Nephron progenitor cell (in vitro differentiated cells): Measurements from ENCODE around the gene SHB.

ENCODE experiments used
- DNase-seq: peaks from one replicate; pipeline ENCODE4 v3.0.0; 2021
- H3K27ac Mint-ChIP-seq: 2 replicates; pipeline ENCODE4 v1.8.0; 2021; ENCODE audit warnings: mild to moderate bottlenecking, moderate library complexity, mixed read lengths
- H3K27me3 Mint-ChIP-seq: 2 replicates; pipeline ENCODE4 v1.8.0; 2021; ENCODE audit warnings: mild to moderate bottlenecking, low read depth, mixed read lengths; ENCODE audit not compliant: poor library complexity
- H3K36me3 Mint-ChIP-seq: 2 replicates; pipeline ENCODE4 v1.8.0; 2021; ENCODE audit warnings: low read depth, mixed read lengths
- H3K4me1 Mint-ChIP-seq: 2 replicates; pipeline ENCODE4 v1.8.0; 2021; ENCODE audit warnings: mixed read lengths
- H3K4me3 Mint-ChIP-seq: 2 replicates; pipeline ENCODE4 v1.8.0; 2021; ENCODE audit warnings: mild to moderate bottlenecking, moderate library complexity, mixed read lengths
- H3K9me3 Mint-ChIP-seq: 2 replicates; pipeline ENCODE4 v1.8.0; 2021; ENCODE audit warnings: mild to moderate bottlenecking, moderate library complexity, mixed read lengths
- TF ChIP-seq, protein P1 (sequence below): fragments of 200-600 bp; sonication (generic); IDR thresholded peaks from 2 replicates; pipeline ENCODE4 v1.5.0; 2021; ENCODE audit warnings: antibody characterized with exemption

Gene SHB

DNA sequence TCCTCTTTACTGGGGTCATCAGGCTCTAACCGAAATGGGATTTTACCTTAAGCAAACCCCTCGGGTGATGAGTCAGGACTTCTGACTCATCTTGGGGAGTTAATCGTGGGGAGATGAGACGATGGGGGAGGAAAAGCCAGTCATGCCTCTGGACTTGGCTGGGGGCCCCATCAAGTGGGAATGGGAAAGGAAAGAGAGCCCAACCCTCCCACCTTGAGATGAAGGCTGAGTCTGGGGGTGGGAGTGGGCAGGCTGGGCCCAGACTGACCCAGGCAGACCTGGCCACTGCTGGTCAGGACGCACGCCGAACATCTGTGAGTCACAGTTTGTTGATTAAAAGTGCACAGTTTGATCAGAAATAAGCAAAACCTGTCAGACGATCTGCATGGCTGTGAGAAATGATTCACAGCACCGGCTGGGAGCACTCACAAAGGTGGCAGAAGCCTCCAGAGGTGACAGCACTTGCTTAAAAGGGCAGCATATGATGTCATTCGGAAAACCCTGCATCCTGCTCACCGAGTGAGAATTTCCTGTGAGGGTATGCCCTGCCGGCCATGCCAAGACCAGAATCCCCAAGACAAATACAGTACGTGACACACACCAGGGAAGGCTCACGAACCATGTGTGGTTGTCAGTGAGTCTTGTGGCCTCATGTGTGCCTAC lies 115.1 kb downstream of the SHB start:
- Mint-ChIP-seq H3K9me3 (no peaks in the 10 kb centered on the region), H3K27me3 (peaks cover 4% of the 10 kb centered on the region), H3K4me1 (peaks cover 41% of the 10 kb centered on the region), H3K36me3 (peaks cover 27% of the 10 kb centered on the region), H3K27ac (no peak overlapping the region), H3K4me3 (no peak overlapping the region)
- DNase-seq = no peak
- TF ChIP-seq, protein P1, sequence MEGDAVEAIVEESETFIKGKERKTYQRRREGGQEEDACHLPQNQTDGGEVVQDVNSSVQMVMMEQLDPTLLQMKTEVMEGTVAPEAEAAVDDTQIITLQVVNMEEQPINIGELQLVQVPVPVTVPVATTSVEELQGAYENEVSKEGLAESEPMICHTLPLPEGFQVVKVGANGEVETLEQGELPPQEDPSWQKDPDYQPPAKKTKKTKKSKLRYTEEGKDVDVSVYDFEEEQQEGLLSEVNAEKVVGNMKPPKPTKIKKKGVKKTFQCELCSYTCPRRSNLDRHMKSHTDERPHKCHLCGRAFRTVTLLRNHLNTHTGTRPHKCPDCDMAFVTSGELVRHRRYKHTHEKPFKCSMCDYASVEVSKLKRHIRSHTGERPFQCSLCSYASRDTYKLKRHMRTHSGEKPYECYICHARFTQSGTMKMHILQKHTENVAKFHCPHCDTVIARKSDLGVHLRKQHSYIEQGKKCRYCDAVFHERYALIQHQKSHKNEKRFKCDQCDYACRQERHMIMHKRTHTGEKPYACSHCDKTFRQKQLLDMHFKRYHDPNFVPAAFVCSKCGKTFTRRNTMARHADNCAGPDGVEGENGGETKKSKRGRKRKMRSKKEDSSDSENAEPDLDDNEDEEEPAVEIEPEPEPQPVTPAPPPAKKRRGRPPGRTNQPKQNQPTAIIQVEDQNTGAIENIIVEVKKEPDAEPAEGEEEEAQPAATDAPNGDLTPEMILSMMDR = no peak

GRCh38 chr9:37953206-37953774 lies 115.7 kb downstream of the SHB start:
- H3K27me3 Mint-ChIP-seq = peaks cover 4% of the 10 kb centered on the region
- TF ChIP-seq, protein P1 = no peak
- H3K4me1 Mint-ChIP-seq = peaks cover 42% of the 10 kb centered on the region
- DNase-seq = no peak
- H3K9me3 Mint-ChIP-seq = no peaks in the 10 kb centered on the region
- H3K36me3 Mint-ChIP-seq = peaks cover 27% of the 10 kb centered on the region
- H3K27ac Mint-ChIP-seq = peak overlapping the region; percentile 91
- H3K4me3 Mint-ChIP-seq = no peak overlapping the region

GRCh38 chr9:37952731-37953130 lies 116.3 kb downstream of the SHB start:
- TF ChIP-seq, protein P1 = no peak
- peak overlapping the region; percentile 52 for H3K27ac Mint-ChIP-seq
- peaks cover 27% of the 10 kb centered on the region for H3K36me3 Mint-ChIP-seq
- no peak for DNase-seq
- peaks cover 4% of the 10 kb centered on the region for H3K27me3 Mint-ChIP-seq
- no peak overlapping the region for H3K4me3 Mint-ChIP-seq
- peaks cover 43% of the 10 kb centered on the region for H3K4me1 Mint-ChIP-seq
- H3K9me3 Mint-ChIP-seq = no peaks in the 10 kb centered on the region

DNA sequence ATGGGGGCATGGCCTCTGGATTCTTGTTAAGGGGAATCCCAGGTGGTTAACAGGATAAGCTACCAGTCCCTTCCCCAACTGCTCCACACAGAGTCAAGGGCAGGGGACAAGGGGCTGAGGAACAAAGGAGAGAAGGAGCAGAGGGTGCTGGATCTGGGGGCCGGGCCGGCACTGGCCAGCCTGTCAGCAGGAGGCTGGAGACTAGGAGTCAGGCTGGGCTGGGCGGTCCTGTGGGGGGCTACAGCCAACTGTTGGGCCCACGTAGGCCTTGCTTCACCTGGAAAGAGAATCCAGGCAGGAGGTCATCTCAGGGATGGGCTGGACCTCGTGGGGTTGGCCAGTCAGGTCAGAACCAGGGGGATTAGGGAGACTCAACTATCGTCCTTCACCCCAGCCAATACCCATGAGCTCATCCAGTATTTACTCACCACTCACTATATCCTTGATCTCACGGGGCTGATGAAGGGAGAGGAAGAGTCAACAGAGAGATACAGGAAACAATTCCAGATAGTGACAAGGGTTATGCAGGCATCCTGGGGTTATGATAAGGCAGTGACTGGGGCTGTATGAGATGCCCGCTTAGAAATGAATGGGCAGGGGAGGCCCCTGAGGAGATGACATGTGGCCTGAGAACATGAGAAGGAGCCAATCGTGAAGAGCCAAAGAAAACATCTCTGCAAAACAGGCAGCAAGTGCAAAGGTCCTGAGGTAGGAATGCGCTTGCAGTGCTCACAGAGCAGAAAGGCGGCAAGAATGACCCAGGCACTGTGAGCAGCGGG lies 117.2 kb downstream of the SHB start:
- TF ChIP-seq, protein P1 = no peak
- no peak for DNase-seq
- no peaks in the 10 kb centered on the region for H3K9me3 Mint-ChIP-seq
- H3K36me3 Mint-ChIP-seq = peaks cover 27% of the 10 kb centered on the region
- H3K4me1 Mint-ChIP-seq = peaks cover 44% of the 10 kb centered on the region
- peaks cover 4% of the 10 kb centered on the region for H3K27me3 Mint-ChIP-seq
- no peak overlapping the region for H3K4me3 Mint-ChIP-seq
- H3K27ac Mint-ChIP-seq = peak overlapping the region; percentile 62

DNA sequence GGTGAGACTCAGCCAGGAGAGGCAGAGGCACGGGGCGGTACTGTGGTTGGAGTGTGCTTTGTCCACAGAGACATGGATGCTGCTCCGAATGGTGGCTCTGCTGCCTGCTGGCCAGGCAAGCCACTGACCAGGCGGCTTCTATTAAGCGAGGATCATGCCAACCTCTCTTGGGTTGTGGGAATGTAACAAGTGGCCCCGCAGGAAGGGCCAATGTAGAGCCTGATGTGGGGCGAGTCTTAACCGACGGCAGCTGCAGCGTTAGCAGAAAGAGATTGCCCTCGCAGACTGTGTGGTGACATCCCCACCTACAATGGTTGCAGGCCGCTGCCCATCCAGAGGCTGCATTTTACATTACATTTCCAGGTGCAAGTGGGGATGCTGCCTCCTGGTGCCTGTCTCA lies 118.5 kb downstream of the SHB start:
- H3K27me3 Mint-ChIP-seq = peaks cover 4% of the 10 kb centered on the region
- H3K36me3 Mint-ChIP-seq = peaks cover 27% of the 10 kb centered on the region
- TF ChIP-seq, protein P1 = no peak
- H3K27ac Mint-ChIP-seq = no peak overlapping the region
- H3K4me1 Mint-ChIP-seq = peaks cover 44% of the 10 kb centered on the region
- no peaks in the 10 kb centered on the region for H3K9me3 Mint-ChIP-seq
- no peak for DNase-seq
- no peak overlapping the region for H3K4me3 Mint-ChIP-seq
